ENCODE results near the gene SLC7A14.

Gene SLC7A14

DNA sequence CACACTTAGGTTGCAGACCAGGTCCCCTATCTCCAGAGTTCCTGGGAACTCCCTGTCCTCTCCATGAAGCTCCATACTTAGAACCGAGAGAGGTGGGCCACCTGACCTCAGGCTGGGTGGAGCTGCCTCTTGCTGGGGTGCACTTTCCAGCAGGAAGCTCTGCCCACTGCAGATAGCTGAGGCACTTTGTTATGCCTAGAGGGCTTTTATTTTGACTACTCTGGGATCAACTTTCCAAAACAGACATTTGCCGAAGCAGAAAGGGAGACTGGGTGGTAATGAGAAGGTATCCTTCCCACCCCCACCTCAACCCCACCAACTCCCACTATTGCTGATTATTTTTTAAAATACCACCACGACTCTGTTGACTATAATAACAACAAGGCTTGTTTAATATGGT is 112.5 kb downstream of the SLC7A14 start:
- DNase-seq (ENCODE audit: low read depth) = no peak
- TF ChIP-seq, protein P1, sequence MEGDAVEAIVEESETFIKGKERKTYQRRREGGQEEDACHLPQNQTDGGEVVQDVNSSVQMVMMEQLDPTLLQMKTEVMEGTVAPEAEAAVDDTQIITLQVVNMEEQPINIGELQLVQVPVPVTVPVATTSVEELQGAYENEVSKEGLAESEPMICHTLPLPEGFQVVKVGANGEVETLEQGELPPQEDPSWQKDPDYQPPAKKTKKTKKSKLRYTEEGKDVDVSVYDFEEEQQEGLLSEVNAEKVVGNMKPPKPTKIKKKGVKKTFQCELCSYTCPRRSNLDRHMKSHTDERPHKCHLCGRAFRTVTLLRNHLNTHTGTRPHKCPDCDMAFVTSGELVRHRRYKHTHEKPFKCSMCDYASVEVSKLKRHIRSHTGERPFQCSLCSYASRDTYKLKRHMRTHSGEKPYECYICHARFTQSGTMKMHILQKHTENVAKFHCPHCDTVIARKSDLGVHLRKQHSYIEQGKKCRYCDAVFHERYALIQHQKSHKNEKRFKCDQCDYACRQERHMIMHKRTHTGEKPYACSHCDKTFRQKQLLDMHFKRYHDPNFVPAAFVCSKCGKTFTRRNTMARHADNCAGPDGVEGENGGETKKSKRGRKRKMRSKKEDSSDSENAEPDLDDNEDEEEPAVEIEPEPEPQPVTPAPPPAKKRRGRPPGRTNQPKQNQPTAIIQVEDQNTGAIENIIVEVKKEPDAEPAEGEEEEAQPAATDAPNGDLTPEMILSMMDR (IDR thresholded peaks at IDR 0.05; ENCODE audit: insufficient read depth, low read depth, low read length, missing control alignments) = no peak

DNA sequence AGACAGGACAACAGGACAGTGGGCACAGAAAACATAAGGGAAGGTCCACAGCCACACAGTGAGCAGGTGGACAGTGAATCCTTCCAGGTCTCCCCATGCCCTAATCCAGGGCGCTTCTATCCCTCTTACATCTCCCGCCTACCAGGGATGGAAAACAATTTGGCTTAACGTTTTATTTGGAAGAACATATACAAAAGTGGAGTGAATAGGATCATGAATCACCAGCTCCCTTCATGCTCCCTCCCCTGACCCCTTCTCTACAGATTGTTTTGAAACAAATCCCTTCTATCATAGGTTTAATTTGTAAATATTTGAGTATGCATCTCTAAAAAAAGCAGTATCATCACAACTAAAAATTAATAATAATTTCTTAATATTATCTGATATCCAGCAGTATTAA is 114.7 kb downstream of the SLC7A14 start:
- TF ChIP-seq, protein P1 (IDR thresholded peaks at IDR 0.05; ENCODE audit: insufficient read depth, low read depth, low read length, missing control alignments) = no peak
- DNase-seq (ENCODE audit: low read depth) = no peak
- no peak overlapping the region for H3K4me3 ChIP-seq (ENCODE audit: low read depth, low read length)

More for the DNA sequence above, 112.5 kb downstream of the SLC7A14 start:
- no peak overlapping the region for H3K4me3 ChIP-seq (ENCODE audit: low read depth, low read length)

DNA sequence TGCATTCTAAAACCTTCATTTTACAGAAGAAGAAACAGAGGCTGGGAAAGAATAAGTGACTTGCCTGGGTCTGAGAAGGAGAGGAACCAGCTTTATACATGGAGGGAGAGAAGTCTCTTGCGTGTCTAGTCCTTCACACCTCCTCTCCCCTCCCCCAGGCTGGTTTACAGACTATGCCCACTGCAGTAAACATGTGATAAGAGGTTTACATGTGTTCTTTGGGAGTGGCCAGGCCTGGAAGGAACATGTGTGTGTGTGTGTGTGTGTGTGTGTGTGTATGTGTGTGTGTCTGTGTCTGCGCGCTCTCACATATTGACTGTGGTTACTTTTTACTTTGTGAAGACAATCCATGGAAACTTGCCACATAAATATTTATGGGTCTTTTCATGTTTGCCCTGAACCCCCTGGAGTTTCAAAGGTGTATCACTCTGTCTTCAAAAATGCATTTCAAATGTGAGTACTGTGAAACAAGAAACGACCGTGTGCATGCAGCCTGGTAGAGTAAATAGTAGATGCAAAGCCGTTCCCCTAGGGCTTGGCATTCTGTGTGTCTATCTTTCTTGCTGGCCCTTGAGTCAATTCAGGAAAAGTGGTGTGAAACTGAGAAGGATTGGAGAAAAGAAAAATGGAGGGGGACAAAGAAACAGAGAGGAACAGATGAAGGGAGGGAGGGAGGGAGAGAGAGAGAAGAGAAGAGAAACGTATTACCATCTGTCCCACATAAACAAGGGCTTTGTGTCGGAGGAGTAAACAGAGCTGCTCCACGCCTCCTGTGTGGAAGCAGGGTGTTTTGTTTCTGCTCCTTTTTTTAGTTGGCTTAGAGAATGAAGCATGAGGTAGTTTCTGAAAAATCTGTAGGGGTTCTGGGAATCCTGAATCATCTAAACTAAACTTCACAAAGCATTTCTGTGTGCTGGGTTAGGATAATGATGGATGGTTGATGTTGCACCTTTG is 115.5 kb downstream of the SLC7A14 start:
- no peak for DNase-seq (ENCODE audit: low read depth)
- TF ChIP-seq, protein P1 (IDR thresholded peaks at IDR 0.05; ENCODE audit: insufficient read depth, low read depth, low read length, missing control alignments) = no peak
- no peak overlapping the region for H3K4me3 ChIP-seq (ENCODE audit: low read depth, low read length)

DNA sequence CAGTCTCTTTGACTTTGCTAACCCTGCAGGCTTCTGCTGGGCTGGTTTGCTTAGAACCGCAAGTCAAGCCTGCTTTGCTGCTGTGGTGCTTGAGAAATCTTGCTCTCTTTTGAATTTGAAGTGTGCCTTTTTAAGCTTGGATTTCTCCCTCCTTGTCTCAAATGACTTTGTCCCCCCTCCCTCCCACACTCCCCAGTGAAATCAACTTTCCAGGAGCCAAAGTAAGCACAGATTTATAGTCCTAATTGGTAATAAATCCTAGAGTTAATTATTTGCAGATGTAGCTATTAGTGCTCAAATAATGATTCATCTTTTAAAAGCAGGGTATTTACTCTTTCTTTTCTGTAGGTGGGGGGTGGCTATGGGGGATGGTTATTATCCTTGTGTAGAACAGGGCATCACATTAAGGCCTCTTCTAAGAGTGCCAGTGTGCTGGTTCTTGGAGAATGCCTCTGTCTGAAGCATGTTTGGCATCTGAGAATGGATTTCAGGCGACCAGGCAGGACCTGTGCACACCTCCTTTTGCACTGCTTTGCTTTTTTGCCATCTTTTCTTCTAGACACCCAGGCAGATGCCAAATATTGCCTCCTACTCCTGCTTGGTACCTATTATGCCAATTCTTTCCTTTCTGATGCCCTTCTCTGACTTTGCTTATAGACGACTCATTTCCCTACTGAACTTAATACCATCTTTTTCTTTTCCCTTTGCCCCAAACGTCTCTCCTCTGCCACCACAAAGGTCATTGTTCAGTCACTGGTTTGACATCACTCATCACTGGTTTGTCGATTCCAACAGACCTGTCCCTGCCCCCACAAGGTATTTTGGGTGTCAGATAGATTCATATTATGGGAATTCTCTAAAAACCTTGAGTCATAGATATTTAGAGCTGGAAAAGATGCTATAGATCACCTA is 116.5 kb downstream of the SLC7A14 start:
- no peak overlapping the region for H3K4me3 ChIP-seq (ENCODE audit: low read depth, low read length)
- TF ChIP-seq, protein P1 (IDR thresholded peaks at IDR 0.05; ENCODE audit: insufficient read depth, low read depth, low read length, missing control alignments) = no peak
- no peak for DNase-seq (ENCODE audit: low read depth)

DNA sequence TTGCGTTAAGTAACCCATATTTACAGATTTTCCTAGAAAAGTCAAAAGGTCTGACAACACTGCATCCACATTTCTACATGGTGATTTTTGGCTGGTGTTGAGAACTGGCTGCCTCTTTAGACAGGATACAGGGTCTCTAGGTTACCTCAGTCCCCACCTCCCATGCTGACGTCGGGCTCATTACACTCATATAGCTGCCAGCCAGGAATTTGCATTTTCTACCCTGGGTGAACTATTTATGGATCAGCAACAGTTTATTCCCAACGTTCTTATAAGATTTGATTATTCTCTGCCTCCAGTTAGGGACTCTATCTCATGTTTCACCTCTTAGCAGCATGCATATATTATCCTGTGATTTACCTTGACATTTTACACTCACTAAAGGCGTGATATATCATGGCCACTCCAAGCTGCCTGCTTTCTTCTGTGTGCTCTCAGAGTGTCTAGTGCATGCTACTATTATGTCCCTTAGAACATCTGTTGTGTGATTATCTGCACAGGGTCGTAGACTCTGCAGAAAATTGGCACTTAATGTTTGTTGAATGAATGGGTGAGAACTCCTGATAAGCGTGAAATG is 118.2 kb downstream of the SLC7A14 start:
- TF ChIP-seq, protein P1 (IDR thresholded peaks at IDR 0.05; ENCODE audit: insufficient read depth, low read depth, low read length, missing control alignments) = no peak

DNA sequence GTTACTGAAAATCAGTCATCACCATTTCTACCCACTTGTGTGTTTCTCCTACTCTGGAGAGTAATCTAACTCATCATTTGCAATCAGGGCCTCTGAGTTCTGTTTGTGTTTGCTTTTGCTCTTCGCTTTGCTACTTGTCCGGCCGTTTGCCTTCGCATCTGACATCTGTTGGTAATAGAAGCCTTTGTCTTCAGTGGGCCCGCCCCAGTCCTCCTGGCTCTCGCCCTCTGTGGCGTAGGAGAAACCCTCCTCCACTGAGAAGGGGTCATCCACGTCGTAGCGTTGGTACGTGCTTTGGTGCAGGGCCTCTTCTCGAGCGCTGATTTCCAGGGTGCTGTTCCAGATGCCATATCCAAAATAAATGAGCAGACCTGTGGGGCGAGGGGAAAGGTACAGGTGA is 118.9 kb downstream of the SLC7A14 start:
- TF ChIP-seq, protein P1 (IDR thresholded peaks at IDR 0.05; ENCODE audit: insufficient read depth, low read depth, low read length, missing control alignments) = no peak
- no peak overlapping the region for H3K4me3 ChIP-seq (ENCODE audit: low read depth, low read length)
- no peak for DNase-seq (ENCODE audit: low read depth)

More for the DNA sequence above, 118.2 kb downstream of the SLC7A14 start:
- no peak overlapping the region for H3K4me3 ChIP-seq (ENCODE audit: low read depth, low read length)
- no peak for DNase-seq (ENCODE audit: low read depth)

Data from GM12865 (cell line).